ENCODE data around the gene MSL1. TPM values are rescaled to one million over a fixed set of nuclear protein-coding genes. Genes with fewer than 3 reads are reported as not detected.

The MSL1 gene, protein sequence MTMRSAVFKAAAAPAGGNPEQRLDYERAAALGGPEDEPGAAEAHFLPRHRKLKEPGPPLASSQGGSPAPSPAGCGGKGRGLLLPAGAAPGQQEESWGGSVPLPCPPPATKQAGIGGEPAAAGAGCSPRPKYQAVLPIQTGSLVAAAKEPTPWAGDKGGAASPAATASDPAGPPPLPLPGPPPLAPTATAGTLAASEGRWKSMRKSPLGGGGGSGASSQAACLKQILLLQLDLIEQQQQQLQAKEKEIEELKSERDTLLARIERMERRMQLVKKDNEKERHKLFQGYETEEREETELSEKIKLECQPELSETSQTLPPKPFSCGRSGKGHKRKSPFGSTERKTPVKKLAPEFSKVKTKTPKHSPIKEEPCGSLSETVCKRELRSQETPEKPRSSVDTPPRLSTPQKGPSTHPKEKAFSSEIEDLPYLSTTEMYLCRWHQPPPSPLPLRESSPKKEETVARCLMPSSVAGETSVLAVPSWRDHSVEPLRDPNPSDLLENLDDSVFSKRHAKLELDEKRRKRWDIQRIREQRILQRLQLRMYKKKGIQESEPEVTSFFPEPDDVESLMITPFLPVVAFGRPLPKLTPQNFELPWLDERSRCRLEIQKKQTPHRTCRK
- 46.8 TPM for total RNA-seq
- long read RNA-seq, full-length matches to known transcripts, result 27 of 35 reads
- long read RNA-seq, partial matches to known transcripts, result 3 of 35 reads
- long read RNA-seq, other reads (novel, unspliced or antisense), result 5 of 35 reads

DNA sequence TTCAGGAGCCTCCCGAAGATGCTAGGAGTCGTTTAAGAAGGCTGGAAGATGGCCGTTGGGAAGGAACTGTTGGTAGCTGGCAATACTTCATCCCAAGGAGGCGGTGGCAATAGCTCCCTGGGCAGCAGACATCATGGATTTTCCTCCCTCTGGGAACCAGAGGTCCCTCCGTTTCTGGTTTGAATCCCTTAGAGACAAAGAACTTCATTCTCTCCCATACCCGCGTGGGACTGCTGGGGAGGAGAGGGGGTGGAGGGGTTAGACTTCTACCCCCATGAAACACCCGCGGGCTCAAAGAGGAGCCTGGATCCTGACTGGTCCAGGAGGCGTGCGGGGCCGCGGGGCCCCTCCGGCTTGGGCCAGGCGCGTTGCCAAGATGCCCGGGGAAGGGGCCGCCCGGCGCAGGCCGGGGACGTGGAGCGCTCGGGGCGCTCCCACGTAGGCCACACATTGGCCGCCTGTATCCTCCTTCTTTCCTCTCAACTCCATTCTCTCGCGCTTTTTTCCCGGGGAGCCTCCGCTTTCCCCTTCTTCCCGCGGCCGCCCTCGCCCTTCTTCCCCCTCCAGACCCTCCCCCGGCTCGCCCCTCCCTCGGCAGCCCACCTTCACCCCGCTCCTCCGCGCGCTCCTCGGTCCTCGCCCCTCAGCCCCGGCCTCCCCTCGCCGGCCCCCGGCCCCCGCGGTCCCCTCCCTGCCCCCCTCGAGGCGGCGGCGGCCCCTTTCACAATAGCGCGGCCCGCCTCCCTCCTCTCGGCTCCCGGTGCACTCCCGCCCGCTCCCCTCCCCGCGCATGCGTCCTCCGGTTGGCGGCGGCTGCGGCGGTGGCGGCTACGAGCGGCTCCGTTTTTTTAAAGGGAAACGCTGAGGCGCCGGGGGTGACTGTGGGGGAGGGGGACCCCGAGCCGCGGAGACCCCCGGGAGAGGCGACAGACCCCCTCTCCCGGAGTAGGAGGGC lies at the start of gene MSL1:
TSS of gene MSL1 (plus strand) at position 791 of the 955 bp plus-strand sequence. CDS start 642 bp downstream, outside the sequence.
- intact Hi-C loops (cut with DNase I), result no loop called here

DNA sequence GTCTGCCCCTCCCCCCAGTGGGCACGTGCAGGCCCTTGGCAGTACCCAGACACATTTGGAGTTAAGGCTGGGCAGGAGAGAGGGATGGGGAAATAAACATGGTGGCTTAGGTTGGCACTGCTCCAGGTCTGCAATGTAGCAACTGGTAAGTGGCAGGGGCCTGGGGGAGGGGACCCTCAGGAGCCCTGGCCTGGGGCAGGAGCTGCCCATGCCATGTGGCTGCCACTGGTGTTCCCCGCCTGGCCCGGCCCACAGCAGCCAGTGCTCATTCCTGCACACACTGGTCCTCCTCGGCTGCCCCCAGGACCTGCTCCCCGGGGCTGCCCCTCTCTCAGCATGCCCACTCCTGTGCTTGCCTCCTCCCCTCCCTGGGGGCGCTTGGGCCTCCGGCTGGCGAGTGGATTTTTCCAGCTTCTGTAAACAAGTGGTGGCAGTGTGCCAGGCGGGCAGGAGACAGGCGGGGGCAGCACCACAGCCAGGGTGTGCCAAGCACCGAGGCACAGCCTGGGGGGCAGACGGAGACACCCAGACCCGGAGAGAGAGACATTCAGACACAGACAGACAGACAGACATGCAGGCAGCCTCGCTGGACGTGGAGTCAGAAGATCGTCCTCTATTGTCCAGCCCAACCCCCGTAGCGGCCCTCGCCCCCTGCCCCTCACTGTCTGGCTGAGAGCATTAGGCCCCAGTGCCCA lies 49.6 kb upstream of the MSL1 start:
- ATAC-seq (ENCODE audit: poor library complexity), result peak; percentile 37
- peak; percentile 81 for DNase-seq
- intact Hi-C loops (cut with DNase I), result no loop called here

More for the DNA sequence above, at the start of gene MSL1:
- ATAC-seq (ENCODE audit: poor library complexity) (peak; percentile 91), DNase-seq (peak; percentile 94)

DNA sequence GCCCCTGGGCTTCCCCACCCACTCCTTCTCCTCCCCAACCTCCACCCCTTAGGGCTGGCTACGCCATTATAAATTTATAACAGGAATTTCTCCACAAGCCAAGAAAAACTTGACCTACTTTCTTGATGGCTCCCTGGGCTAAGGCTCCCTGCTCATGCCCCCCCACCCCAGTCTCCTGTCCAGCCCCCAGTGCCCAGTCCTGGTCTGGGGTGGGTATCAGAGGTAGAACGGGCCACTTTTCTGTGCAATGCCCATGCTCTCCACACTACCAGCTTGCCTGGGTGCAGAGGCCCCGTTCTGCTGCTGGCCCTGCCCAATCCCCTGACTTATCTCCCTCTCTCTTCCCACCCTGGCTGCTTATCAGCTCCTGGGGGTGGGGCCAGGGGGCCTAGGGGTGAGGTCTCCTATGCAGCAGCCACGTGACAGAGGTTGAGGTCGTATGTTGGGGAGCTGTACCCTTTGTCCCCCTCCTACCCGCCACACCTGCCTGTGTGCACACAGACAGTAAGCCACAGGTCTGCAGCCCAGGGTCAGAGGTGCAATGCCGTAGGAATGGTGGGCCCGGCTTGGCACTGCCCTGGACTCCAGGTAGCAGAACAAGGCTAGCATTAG lies 48.9 kb upstream of the MSL1 start:
- DNase-seq (no peak), ATAC-seq (ENCODE audit: poor library complexity) (no peak)
- intact Hi-C loops (cut with DNase I), result no loop called here

DNA sequence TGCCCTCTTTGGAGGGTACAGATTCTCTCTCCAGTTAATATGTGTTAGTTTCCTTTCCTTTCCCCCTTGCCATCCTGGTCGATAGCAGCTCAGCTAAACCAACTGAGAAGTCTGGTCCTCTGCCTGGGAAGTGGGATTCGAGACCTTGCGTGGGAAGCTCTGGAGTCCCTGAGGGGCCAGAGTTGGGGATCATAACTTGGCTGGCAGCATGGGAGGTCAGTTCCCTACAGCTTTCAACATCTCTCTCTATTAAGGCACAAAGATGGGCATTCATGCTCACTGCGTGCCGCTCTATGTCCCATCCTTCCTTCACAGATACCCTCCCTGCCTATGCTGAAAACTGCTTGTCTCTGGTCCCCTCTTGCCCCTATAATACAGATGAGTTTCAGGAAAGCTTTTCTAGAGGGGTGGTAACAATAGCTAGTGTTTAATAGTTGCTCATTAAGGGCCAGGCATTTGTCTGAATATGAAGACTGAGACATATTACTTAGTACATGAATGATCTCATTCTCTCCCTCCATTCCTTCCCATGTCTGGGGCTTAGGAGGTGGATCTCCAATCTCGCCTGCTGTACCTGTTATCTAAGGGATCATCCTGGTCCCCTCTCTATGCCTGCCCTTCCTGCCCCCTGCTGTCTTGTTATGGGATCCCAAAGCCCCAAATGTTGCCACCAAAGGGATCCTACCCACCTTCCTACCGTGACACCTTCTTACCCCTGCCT lies 48.2 kb upstream of the MSL1 start:
- intact Hi-C loops (cut with DNase I), result no loop called here

DNA sequence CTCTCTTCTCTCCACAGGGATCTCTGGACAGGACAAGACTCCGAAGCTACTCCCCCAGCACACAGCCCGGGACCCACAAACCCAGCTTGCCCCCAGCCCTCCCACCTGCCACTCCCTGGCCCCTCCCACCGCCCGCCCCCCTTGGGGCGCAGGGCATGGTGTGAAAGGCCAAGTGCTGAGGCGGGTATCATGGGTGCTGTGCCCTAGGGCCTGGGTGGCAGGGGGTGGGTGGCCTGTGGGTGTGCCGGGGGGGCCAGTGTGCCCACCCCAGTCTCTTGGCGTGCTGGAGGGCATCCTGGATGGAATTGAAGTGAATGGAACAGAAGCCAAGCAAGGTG lies 47.6 kb upstream of the MSL1 start:
- DNase-seq (no peak), ATAC-seq (ENCODE audit: poor library complexity) (no peak)
- intact Hi-C loops (cut with DNase I), result no loop called here

More for the DNA sequence above, 48.2 kb upstream of the MSL1 start:
- ATAC-seq (ENCODE audit: poor library complexity) (no peak), DNase-seq (no peak)

DNA sequence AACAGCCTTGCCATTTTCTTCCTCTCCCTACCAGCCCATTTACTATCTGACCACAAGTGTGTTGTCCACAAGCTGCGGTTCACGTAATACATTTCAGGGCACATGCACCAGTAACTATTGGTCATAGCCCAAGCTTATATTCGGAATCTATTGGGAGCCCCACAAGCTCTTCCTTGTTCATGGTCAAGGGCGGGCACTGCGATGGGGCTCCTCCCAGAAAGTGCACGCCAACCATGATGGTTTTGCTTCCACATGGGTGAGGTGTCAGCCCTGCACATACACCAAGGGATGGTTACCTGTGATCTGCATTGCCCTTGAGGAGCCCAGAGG lies 46.9 kb upstream of the MSL1 start:
- DNase-seq, result no peak
- intact Hi-C loops (cut with DNase I), result no loop called here

DNA sequence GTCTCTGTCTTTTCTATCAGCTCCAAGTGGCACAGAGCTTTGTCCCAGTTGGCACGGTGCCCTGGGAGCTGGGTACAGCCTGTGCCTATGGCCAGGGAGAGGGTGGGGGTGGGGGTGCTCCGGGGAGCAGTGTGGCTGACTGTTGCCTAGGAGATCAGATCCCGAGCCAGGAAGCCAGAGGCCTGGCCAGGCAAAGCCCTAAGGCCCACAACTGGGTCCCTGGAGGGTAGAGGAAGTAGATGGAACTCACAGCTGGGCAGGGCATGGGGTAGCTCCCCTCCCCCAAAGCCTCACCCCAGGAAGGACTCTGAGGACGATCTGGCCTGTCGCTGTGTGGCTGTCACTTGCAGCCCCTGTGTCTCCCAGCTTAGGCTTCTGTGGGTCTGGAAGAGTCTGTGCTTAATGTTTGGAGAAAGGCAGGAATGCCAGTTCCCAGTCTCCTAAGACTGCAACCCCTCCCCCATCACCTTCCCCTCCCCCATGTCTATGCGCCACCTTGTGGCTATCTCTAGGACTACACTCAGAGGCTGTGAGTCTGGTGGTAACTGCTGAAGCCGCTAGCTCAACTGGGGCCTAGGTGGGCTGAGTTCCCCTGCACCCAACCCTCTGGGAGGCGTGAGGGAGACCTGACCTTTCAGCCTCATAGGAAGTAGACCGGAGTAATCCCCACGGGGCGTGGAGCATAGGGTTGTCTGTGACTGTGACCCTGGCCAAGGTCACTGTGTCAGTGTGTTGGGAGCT lies 46.4 kb upstream of the MSL1 start:
- ATAC-seq (ENCODE audit: poor library complexity) (peak; percentile 64), DNase-seq (peak; percentile 91)
- intact Hi-C loops (cut with DNase I), result no loop called here

More for the DNA sequence above, 46.9 kb upstream of the MSL1 start:
- ATAC-seq (ENCODE audit: poor library complexity), result peak; percentile 21

DNA sequence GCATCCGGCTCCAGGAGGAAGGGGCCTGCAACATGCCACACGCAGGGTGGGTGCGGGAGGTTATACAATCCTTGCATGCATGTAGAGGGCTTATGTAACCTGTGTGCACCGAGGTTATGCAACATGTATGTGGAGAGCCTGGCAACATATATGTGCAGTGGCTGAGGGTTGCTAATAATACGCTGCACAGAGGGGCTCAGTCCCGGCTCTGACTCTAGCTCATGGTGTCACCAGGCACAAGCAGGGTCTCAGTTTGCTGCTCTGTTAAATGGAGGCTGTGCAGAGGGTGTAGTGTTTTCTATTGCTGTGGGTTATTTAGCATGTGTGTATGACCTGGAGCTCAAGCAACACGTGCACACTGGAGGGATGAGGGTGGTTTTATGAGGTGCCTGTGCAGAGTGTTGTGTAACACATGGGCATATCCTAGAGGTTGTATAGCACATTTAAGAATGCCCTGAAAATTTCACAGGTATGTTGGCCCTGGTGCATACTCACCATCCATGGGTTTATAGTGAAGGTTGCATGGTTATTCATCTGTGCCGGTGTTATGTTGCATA lies 45.8 kb upstream of the MSL1 start:
- DNase-seq (no peak), ATAC-seq (ENCODE audit: poor library complexity) (no peak)
- intact Hi-C loops (cut with DNase I), result no loop called here

DNA sequence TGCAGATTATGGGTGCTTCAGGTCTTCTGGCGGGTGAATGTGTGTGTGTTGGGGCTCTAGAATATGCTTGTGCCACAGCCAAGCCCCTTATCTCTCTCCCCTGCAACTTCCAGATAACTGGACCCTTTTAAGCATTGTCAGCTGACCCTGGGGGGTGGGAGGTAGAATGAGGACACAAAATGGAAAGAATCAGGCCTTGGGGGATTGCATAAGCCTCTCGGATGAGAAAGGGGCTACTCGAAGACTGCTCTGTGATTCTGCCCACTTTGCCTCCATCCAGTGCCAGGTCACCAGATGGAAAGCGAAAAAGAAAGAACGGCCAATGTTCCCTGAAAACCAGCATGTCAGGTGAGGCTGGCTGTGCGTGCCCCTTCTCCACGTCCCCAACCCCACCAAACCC lies 45.2 kb upstream of the MSL1 start:
- intact Hi-C loops (cut with DNase I), result no loop called here
- no peak for DNase-seq
- ATAC-seq (ENCODE audit: poor library complexity), result no peak

DNA sequence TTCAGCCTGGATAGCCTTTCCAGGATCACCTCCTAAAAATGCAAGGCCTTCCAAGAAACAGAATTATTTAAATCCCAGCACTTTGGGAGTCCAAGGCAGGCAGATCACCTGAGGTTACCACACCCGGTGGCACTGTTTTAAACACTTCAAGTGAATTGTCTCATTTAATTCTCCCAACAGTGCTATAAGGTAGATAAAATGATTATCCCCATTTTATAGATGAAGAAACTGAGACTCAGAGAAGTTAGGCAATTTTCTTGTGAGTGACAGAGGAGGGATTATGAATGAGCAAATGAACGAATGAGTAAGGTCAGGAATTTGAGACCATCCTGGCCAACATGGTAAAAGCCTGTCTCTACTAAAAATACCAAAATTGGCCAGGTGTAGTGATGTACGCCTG lies 42.2 kb upstream of the MSL1 start:
- DNase-seq (no peak), ATAC-seq (ENCODE audit: poor library complexity) (no peak)
- intact Hi-C loops (cut with DNase I), result no loop called here

DNA sequence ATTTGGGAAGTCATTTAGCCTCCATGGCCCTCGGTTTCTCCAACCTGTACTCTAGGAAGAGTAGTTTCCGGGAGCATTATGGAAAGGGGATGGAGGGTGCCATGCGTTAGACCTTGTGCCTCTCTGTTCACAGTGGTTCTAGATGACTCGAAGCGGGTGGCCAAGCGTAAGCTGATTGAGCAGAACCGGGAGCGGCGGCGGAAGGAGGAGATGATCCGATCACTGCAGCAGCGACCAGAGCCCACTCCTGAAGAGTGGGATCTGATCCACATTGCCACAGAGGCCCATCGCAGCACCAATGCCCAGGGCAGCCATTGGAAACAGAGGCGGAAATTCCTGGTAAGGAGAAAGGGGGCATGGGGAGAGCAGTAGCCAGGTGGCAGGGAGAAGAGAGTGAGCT lies 37.3 kb upstream of the MSL1 start:
- ATAC-seq (ENCODE audit: poor library complexity) (no peak), DNase-seq (no peak)
- intact Hi-C loops (cut with DNase I), result no loop called here

DNA sequence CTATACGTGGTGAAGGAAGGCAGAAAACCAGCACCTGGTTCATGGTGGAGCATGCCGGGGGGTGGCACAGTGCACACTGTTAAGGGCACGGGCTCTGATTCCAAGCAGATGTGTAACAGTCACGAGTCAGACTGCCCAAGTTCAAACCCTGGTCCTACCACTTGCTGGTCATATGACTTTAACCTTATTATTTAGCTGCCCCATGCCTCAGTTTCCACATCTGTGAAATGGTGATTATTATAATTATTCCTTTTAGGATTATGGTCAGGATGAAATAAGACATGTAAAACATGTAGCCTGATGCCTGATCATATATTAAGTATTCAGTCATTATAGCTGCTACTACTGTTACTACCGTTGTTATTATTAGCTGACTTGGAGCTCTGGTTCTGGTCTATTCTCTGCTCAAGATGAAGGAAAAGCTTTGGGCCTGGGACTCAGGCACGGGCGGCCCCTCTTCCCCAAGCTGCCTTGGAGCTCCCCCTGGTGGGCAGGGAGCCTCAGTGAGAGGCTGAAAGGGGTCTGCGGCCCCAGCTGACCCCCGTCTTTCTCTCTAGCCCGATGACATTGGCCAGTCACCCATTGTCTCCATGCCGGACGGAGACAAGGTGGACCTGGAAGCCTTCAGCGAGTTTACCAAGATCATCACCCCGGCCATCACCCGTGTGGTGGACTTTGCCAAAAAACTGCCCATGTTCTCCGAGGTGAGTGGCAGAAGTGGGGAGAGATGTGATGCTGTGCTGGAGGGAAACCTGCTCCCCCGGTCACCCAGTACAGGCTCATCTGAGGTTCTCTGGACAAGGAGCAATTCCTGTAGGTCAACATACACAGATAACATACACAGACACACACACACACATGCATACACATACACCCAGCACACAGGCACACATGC lies 35.4 kb upstream of the MSL1 start:
- intact Hi-C loops (cut with DNase I), result loop anchor here (2.0 kb wide), 1 partner anchor 24 kb away; the partner anchor contains the start of gene THRA
- ATAC-seq (ENCODE audit: poor library complexity) (peak; percentile 57), DNase-seq (peak; percentile 77)

DNA sequence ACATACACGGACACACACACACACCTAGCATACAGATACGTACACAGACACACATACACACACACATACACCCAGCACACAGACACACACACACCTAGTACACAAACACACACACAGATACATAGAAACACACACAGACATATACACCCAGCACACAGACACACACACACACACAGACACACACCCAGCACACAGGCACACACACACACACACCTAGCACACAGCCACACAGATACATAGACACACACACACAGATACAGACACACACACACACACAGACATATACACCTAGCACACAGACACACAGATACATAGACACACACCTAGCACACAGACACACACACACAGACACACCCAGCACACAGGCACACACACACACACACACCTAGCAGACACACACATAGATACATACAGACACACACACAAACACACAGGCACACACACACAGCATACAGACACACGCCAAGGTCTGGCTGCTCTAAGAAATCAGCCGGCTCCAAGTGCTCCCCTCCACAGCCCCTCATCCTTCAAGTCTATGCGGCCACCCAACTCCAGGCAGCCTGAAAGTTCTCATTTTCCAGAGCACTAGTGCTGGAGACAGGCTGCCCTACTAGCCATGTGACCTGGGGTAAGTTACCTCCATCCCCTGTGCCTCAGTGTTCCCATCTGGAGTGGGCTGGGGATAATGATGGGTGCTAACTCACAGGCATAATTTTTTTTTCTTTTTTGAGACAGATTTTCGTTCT lies 34.5 kb upstream of the MSL1 start:
- DNase-seq (no peak), ATAC-seq (ENCODE audit: poor library complexity) (no peak)
- intact Hi-C loops (cut with DNase I), result loop anchor here (2.0 kb wide), 1 partner anchor 24 kb away; the partner anchor contains the start of gene THRA

DNA sequence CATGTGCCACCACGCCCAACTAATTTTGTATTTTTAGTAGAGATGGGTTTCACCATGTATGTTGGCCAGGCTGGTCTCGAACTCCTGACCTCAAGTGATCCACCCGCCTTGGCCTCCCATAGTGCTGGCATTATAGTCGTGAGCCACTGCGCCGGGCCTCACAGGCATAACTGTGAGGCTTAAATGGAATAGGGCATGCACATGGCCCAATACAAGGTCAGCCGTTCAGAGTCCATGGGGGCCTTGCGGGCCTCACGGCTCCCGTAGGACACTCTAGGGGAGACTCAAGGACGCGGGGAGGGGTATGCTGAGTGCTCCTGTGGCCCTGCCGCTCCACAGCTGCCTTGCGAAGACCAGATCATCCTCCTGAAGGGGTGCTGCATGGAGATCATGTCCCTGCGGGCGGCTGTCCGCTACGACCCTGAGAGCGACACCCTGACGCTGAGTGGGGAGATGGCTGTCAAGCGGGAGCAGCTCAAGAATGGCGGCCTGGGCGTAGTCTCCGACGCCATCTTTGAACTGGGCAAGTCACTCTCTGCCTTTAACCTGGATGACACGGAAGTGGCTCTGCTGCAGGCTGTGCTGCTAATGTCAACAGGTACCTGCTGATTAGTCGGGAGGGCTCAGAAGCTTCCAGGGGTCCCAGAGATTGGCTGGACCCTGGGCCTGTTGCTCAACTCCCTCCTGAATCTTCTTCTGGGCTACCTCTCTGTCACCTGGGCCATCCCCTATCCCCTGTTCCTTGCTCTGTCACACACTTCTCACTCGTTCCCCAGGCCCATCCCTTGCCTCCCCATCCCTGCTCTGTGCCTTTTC lies 33.7 kb upstream of the MSL1 start:
- ATAC-seq (ENCODE audit: poor library complexity) (no peak), DNase-seq (no peak)
- intact Hi-C loops (cut with DNase I), result loop anchor here (2.0 kb wide), 1 partner anchor 25 kb away; the partner anchor contains the start of gene THRA
